ENCODE data around the gene RHBDD3.
"Not testable (repeated sequence)": the region's sequence is repeated elsewhere in the genome, so short reads cannot be mapped to it uniquely, and the experiment has no call there.

The RHBDD3 gene

DNA sequence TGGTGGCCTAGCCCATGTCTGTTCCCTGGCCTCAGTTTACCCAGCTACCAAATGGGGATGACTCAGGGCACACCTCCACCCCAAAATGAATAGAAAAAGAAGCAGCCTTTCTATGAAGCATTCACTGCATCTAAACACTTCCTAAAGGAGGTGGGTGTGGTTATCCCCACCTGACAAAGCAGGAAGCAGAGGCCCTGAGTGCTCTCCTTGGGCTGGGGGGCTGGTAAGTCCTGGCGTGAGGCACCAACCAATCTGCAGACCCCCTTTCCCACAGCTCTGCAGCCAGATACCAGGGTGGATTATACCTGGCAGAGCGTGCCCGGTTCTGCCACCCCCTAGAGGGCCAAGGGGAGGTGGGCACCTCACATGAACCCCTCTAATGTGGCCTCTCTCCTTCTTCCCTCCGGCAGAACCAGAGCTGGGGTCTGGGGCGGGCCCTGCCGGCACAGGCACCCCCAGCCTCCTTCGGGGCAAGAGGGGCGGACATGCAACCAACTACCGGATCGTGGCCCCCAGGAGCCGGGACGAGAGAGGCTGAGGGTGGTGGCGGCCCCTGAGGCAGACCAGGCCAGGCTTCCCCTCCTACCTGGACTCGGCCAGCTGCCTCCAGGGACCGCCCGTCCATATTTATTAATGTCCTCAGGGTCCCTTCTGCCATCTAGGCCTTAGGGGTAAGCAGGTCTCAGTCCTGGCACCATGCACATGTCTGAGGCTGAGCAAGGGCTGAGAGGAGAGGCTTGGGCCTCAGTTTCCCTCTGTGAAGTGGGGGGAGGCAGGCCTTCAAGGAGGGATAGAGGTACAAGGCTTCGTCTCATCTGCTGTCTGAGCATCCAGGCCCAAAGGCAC is 9.2 kb downstream of the RHBDD3 start:
- no peak overlapping the region for H3K27ac ChIP-seq (ENCODE audit: insufficient read depth, low read depth, low read length, poor library complexity, severe bottlenecking)
- no peaks in the 10 kb centered on the region for H3K36me3 ChIP-seq (ENCODE audit: control insufficient read depth, insufficient read depth, low read length)
- no peak overlapping the region for H3K4me3 ChIP-seq (ENCODE audit: insufficient read depth, low read depth, low read length)
- no peaks in the 10 kb centered on the region for H3K9me3 ChIP-seq (ENCODE audit: control insufficient read depth, low read length)
- 94 to 96% methylated on average over 17 of the region's 17 CpGs for WGBS, 2 experiments
- peaks cover 7% of the 10 kb centered on the region for H3K4me1 ChIP-seq (ENCODE audit: control insufficient read depth, insufficient read depth, low read length)
- H3K27me3 ChIP-seq (ENCODE audit: control insufficient read depth, insufficient read depth, low read length, poor library complexity, severe bottlenecking): no peaks in the 10 kb centered on the region

DNA sequence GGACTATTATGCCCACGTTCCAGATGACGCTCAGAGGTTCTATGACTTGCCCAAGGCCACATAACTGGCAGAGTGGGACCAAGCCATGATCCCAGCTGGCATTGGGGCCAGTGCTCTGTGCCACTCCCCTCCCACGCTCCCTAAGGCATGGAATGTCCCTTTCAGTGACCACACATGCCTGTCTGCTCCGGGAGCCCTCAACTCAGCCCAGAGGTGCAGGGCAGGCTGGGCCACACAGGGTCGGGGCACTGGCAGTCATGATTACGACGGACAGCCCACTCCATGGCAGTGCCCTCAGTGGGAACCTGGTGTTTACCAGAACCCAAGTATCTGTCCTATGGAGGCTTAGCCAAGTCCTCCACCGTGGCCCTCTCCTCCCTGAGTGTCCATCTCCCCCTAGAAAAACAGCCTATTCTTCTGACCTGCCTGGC is 10.0 kb downstream of the RHBDD3 start:
- Histone ChIP-seq H3K4me3 (ENCODE audit: insufficient read depth, low read depth, low read length) (no peak overlapping the region), H3K4me1 (ENCODE audit: control insufficient read depth, insufficient read depth, low read length) (peaks cover 7% of the 10 kb centered on the region), H3K36me3 (ENCODE audit: control insufficient read depth, insufficient read depth, low read length) (no peaks in the 10 kb centered on the region), H3K9me3 (ENCODE audit: control insufficient read depth, low read length) (no peaks in the 10 kb centered on the region), H3K27me3 (ENCODE audit: control insufficient read depth, insufficient read depth, low read length, poor library complexity, severe bottlenecking) (no peaks in the 10 kb centered on the region), H3K27ac (ENCODE audit: insufficient read depth, low read depth, low read length, poor library complexity, severe bottlenecking) (no peak overlapping the region)
- 84 to 86% methylated on average over 8 of the region's 8 CpGs for WGBS, 2 experiments

DNA sequence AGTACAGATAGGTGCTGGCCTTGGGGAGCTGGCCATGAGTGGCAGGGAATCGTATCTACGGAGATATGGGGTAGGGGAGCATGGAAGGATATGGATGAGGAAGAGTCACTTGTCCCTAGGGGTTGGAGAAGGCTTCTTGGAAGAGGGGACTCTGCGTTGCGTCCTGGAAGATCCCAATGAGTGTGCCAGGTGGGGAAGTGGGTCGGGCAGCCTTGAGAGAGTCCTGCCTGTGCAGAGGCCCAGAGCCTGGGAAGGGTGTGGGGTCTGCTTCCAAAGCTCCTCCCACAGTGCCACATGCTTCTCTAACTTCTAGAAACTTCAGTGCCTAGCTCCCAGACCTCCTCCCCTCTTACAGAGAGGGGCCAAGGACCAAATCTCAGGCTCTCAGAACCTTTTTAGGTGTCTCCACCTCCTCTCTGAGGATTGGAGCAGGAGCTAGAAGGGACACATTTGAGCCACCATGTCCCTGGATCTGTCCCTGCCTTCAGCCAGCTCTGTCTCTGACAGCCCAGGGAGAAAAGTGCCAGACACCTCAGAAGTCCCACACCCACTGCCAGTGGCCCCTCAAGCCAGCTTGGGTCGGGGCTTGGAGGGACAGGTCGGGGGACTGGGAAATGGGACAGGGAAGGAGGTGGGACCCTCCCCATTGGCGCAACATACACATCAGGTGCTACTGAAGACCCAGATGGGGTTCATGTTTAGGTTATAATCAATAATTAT is 11.0 kb downstream of the RHBDD3 start:
- 95 to 96% methylated on average over 8 of the region's 8 CpGs for WGBS, 2 experiments
- Histone ChIP-seq H3K4me3 (ENCODE audit: insufficient read depth, low read depth, low read length) (no peak overlapping the region), H3K27ac (ENCODE audit: insufficient read depth, low read depth, low read length, poor library complexity, severe bottlenecking) (no peak overlapping the region), H3K9me3 (ENCODE audit: control insufficient read depth, low read length) (no peaks in the 10 kb centered on the region), H3K36me3 (ENCODE audit: control insufficient read depth, insufficient read depth, low read length) (no peaks in the 10 kb centered on the region), H3K4me1 (ENCODE audit: control insufficient read depth, insufficient read depth, low read length) (peaks cover 7% of the 10 kb centered on the region), H3K27me3 (ENCODE audit: control insufficient read depth, insufficient read depth, low read length, poor library complexity, severe bottlenecking) (no peaks in the 10 kb centered on the region)

DNA sequence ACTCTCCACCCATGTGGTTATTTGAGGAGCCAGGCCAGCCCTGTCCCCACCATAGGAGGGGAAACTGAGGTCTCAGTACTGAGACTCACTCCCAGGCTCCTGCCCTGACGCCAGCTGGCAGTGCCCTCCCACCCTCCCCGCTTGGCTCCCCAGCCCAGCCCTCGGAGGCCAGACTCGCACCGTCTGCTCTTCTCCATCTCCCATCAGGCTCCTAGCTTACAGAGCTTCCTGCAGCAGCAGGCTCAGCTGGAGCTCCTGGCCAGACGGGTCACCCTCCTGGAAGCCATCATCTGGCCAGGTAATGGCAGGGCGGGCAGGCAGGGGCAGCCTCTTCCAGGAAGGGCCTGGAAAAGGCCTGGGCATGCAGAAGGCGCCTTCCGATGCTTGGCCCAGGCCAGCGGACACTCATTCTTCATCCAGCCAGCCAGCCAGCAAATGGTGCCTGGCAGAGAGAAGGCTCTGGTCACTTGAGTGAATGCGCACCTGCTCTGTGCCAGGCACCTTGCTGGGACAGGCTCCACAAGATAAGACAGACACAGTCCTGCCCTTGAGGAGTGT is 12.6 kb downstream of the RHBDD3 start:
- WGBS, 2 experiments: 94 to 96% methylated on average over 11 of the region's 11 CpGs
- H3K9me3 ChIP-seq (ENCODE audit: control insufficient read depth, low read length): no peaks in the 10 kb centered on the region
- H3K27ac ChIP-seq (ENCODE audit: insufficient read depth, low read depth, low read length, poor library complexity, severe bottlenecking): no peak overlapping the region
- peaks cover 7% of the 10 kb centered on the region for H3K4me1 ChIP-seq (ENCODE audit: control insufficient read depth, insufficient read depth, low read length)
- H3K4me3 ChIP-seq (ENCODE audit: insufficient read depth, low read depth, low read length): no peak overlapping the region
- H3K36me3 ChIP-seq (ENCODE audit: control insufficient read depth, insufficient read depth, low read length): no peaks in the 10 kb centered on the region
- H3K27me3 ChIP-seq (ENCODE audit: control insufficient read depth, insufficient read depth, low read length, poor library complexity, severe bottlenecking): no peaks in the 10 kb centered on the region

DNA sequence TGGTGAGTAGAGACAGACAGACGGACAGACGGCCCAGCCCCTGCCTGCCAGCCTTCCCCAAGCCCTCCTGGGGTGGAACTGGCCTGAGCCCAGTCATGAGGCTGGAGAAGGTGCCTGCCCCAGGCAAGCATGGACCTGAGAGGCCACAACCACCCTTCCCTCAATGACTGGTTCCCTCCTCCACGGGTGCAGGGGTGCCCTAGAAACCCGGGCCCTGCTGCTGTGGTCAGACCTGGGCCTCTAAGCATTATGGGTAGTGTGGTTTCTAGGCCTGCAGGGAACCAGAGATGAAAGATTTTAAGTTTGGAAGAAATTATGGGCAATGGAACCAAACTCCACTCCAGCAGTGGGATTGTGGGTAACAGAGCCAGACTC is 13.5 kb downstream of the RHBDD3 start:
- no peaks in the 10 kb centered on the region for H3K9me3 ChIP-seq (ENCODE audit: control insufficient read depth, low read length)
- H3K27ac ChIP-seq (ENCODE audit: insufficient read depth, low read depth, low read length, poor library complexity, severe bottlenecking): no peak overlapping the region
- no peaks in the 10 kb centered on the region for H3K27me3 ChIP-seq (ENCODE audit: control insufficient read depth, insufficient read depth, low read length, poor library complexity, severe bottlenecking)
- no peaks in the 10 kb centered on the region for H3K36me3 ChIP-seq (ENCODE audit: control insufficient read depth, insufficient read depth, low read length)
- 67 to 74% methylated on average over 4 of the region's 4 CpGs for WGBS, 2 experiments
- H3K4me1 ChIP-seq (ENCODE audit: control insufficient read depth, insufficient read depth, low read length): peaks cover 7% of the 10 kb centered on the region
- H3K4me3 ChIP-seq (ENCODE audit: insufficient read depth, low read depth, low read length): no peak overlapping the region

DNA sequence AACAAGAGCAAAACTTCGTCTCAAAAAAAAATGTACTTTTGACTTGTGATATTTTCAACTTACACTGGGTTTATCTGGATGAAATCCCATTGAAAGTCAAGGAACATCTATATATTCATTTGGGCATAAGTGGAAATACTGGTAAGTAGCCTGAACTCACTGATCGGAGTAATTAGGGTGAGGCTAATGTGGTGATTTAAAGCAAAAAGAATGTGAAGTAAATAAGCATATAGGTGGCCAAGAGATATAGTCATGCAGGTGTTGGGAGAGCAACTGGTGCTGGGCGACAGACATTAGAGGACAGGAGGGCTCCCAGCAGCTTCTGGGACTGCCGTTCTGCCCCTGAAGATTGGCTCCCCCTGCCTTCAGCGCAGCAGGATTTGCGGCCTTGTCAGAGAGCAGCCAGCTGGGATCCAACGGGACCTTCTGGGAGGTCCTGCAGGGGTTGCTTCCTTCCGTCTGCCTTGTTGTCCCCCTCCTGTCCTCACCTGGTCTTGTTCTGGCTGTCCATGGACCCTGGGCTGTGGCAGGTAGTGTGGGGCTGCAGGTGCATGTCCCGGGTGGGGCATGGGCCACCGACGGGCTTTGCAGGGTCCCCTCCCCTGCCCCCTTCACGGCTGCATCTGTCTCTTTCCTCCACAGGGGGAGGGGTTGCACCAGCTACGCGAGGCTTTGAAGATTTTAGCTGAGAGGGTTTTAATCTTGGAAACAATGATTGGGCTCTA is 14.1 kb downstream of the RHBDD3 start:
- Histone ChIP-seq H3K27ac (ENCODE audit: insufficient read depth, low read depth, low read length, poor library complexity, severe bottlenecking) (no peak overlapping the region), H3K36me3 (ENCODE audit: control insufficient read depth, insufficient read depth, low read length) (no peaks in the 10 kb centered on the region), H3K9me3 (ENCODE audit: control insufficient read depth, low read length) (no peaks in the 10 kb centered on the region), H3K4me3 (ENCODE audit: insufficient read depth, low read depth, low read length) (no peak overlapping the region), H3K4me1 (ENCODE audit: control insufficient read depth, insufficient read depth, low read length) (peaks cover 7% of the 10 kb centered on the region), H3K27me3 (ENCODE audit: control insufficient read depth, insufficient read depth, low read length, poor library complexity, severe bottlenecking) (no peaks in the 10 kb centered on the region)
- 70 to 72% methylated on average over 14 of the region's 14 CpGs for WGBS, 2 experiments

DNA sequence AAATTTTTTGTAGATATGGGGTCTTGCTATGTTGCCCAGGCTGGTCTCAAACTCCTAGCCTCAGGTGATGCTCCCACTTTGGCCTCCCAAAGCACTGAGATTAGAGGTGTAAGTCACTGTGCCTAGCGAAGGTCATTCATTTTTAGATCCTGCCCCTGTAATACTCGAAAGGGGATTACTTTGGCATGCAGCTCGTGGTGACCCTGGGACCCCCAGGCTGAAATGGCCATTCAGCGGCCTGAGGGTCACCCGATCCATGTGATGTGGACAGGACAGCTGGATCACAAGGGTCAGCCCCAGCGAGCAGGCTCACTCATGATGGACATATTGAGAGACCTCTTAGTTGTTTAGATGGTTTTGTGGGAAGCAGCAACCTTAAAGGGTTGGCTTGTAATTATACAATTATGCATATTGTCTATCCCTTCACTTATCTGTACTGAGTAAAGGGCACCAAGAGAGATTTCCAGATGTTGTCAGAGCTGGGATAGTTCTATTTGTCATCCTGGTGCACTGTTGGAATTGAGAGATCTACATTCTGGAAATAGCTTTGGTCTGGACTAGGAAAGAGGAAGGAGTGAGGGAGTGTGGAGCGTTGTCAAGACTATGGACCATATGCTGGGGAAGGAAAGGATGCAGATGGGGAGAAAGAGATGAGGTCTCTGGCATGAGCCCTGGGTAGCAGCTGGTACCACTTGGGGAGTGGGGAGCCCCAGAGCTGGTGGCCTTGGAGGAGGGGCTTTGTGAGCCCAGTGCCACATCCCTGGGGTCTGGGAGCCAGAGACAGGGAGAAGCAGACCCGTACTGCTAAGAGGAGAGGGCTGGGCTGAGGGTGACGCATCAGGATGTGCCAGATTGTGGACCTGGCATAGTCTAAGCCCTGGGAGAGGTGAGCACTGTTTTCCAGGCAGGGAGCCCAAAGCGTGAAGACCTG is 15.5 kb downstream of the RHBDD3 start:
- H3K27ac ChIP-seq (ENCODE audit: insufficient read depth, low read depth, low read length, poor library complexity, severe bottlenecking): no peak overlapping the region
- 91 to 92% methylated on average over 10 of the region's 10 CpGs for WGBS, 2 experiments
- no peaks in the 10 kb centered on the region for H3K9me3 ChIP-seq (ENCODE audit: control insufficient read depth, low read length)
- H3K4me3 ChIP-seq (ENCODE audit: insufficient read depth, low read depth, low read length): no peak overlapping the region
- H3K27me3 ChIP-seq (ENCODE audit: control insufficient read depth, insufficient read depth, low read length, poor library complexity, severe bottlenecking): no peaks in the 10 kb centered on the region
- peaks cover 7% of the 10 kb centered on the region for H3K4me1 ChIP-seq (ENCODE audit: control insufficient read depth, insufficient read depth, low read length)
- H3K36me3 ChIP-seq (ENCODE audit: control insufficient read depth, insufficient read depth, low read length): no peaks in the 10 kb centered on the region

DNA sequence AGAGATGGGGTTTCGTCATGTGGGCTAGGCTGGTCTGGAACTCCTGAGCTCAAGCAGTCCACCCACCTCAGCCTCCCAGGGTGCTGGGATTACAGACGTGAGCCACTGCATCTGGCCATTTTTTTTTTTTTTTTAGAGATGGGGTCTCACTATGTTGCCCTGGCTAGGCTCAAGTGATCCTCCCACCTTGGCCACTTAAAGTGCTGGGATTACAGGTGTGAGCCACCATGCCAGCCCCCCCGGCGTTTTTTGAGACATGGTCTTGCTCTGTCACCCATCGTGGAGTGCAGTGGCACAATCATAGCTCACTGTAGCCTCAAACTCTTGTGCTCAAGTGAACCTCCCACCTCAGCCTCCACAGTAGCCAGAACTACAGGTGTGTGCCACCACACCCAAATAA is 16.5 kb downstream of the RHBDD3 start:
- Histone ChIP-seq H3K27ac (ENCODE audit: insufficient read depth, low read depth, low read length, poor library complexity, severe bottlenecking) (no peak overlapping the region), H3K9me3 (ENCODE audit: control insufficient read depth, low read length) (no peaks in the 10 kb centered on the region), H3K36me3 (ENCODE audit: control insufficient read depth, insufficient read depth, low read length) (no peaks in the 10 kb centered on the region), H3K4me3 (ENCODE audit: insufficient read depth, low read depth, low read length) (no peak overlapping the region), H3K27me3 (ENCODE audit: control insufficient read depth, insufficient read depth, low read length, poor library complexity, severe bottlenecking) (no peaks in the 10 kb centered on the region), H3K4me1 (ENCODE audit: control insufficient read depth, insufficient read depth, low read length) (peaks cover 7% of the 10 kb centered on the region)
- 88 to 92% methylated on average over 5 of the region's 5 CpGs for whole genome bisulfite sequencing, 2 experiments

DNA sequence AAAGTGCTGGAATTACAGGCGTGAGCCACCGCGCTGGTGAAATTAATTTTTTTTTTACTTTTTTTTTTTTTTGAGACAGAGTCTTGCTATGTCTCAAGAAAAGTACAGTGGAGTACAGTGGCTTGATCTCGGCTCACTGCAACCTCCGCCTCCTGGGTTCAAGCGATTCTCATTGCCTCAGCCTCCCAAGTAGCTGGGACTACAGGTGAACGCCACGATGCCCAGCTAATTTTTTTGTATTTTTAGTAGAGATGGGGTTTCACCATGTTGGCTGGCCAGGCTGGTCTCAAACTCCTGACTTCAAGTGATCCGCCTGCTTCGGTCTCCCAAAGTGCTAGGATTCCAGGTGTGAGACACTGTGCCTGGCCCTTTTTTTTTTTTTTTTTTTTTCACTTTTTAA is 19.9 kb downstream of the RHBDD3 start:
- H3K27me3 ChIP-seq (ENCODE audit: control insufficient read depth, insufficient read depth, low read length, poor library complexity, severe bottlenecking); H3K9me3 ChIP-seq (ENCODE audit: control insufficient read depth, low read length); H3K4me3 ChIP-seq (ENCODE audit: insufficient read depth, low read depth, low read length); H3K27ac ChIP-seq (ENCODE audit: insufficient read depth, low read depth, low read length, poor library complexity, severe bottlenecking); H3K4me1 ChIP-seq (ENCODE audit: control insufficient read depth, insufficient read depth, low read length); H3K36me3 ChIP-seq (ENCODE audit: control insufficient read depth, insufficient read depth, low read length): not testable (repeated sequence)
- 91 to 97% methylated on average over 10 of the region's 10 CpGs for WGBS, 2 experiments

All from ectodermal cell (in vitro differentiated cells).